ENCODE measurements around the gene ABHD14A.

Gene ABHD14A

DNA sequence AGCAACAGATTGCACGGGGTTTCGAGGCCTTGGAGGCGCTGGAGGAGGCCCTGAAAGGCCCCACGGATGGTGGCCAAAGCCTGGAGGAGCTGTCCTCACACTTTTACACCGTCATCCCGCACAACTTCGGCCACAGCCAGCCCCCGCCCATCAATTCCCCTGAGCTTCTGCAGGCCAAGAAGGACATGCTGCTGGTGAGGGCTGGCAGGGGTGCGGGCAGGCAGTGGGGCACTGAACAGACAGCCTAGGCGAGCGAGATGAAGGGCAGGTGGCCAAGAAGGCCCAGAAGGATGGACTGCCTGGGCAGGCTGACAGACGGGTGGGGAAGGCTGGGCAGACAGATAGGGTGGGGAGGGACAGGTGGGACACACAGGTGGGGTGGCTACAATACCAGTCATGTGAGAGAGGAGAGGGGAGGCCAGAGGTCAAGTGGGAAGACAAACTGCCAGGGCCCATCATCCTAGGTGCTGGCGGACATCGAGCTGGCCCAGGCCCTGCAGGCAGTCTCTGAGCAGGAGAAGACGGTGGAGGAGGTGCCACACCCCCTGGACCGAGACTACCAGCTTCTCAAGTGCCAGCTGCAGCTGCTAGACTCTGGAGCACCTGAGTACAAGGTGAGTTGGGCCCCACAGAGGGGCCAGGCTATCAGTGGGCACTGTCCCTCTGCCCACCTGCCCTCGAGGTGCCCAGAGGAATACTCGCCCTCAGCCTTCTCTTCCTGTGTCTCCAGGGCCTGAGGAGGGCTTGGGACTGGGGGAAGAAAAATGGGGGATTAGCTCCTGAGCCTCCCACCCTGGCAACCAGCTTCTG lies 29.6 kb upstream of the ABHD14A start:
- DNase-seq (ENCODE audit: low read depth), result no peak
- no peak overlapping the region for H3K4me3 ChIP-seq (ENCODE audit: control insufficient read depth, low read depth, low read length)
- TF ChIP-seq, protein P1, sequence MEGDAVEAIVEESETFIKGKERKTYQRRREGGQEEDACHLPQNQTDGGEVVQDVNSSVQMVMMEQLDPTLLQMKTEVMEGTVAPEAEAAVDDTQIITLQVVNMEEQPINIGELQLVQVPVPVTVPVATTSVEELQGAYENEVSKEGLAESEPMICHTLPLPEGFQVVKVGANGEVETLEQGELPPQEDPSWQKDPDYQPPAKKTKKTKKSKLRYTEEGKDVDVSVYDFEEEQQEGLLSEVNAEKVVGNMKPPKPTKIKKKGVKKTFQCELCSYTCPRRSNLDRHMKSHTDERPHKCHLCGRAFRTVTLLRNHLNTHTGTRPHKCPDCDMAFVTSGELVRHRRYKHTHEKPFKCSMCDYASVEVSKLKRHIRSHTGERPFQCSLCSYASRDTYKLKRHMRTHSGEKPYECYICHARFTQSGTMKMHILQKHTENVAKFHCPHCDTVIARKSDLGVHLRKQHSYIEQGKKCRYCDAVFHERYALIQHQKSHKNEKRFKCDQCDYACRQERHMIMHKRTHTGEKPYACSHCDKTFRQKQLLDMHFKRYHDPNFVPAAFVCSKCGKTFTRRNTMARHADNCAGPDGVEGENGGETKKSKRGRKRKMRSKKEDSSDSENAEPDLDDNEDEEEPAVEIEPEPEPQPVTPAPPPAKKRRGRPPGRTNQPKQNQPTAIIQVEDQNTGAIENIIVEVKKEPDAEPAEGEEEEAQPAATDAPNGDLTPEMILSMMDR (conservative IDR thresholded peaks at IDR 0.05; ENCODE audit: control insufficient read depth, insufficient read depth, low read depth, low read length), result no peak

DNA sequence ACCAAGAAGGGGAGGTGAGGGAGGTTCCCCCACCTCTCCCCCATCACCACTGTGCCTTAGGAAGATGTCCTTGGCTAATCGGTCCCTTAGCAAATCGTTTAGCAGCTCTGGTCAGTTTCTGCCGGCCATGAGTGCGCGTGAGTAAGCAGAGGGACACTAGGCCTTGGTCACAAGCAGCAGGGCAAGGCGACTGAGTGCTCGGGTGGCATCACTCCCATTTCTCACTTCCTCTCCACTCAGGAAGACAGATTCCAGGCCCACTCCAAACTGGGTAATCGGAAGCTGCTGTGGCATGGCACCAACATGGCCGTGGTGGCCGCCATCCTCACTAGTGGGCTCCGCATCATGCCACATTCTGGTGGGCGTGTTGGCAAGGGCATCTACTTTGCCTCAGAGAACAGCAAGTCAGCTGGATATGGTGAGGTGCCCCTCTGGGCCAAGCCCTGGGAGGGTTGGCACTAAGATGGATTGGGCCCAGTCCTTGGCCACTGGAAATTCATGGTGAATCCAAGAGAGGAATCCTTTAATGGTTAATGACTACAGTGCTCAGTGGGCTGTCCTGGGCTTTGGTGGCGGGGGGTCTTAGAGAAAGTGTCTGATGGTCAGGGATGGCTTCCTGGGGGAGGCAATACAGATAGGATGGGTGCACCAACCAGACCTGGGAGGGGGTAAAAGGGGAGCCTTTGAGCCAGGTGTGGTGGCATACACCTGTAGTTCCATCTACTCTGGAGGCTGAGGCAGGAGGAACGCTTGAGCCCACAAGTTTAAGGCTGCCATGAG lies 28.7 kb upstream of the ABHD14A start:
- H3K4me3 ChIP-seq (ENCODE audit: control insufficient read depth, low read depth, low read length), result no peak overlapping the region
- TF ChIP-seq, protein P1 (conservative IDR thresholded peaks at IDR 0.05; ENCODE audit: control insufficient read depth, insufficient read depth, low read depth, low read length), result no peak
- no peak for DNase-seq (ENCODE audit: low read depth)

DNA sequence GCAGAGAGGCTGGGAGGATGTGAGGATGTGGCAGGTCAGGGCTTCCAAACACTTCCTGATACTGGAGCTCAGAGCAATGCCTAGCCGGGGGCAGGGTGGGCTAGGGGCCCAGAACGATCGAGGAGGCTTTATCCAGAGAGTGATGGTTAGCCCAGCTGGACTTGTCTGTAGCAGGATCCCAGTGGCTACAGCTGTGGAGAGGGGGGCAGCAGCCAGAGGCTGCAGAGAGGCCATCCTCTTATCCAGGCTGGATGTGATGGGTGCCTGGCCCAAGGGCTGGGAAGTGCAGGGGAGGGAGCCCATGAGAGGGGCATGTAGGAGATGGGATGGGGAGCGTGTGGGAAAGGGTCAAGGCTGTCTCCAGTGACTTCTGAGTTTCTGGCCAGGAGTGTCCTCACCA lies 28.1 kb upstream of the ABHD14A start:
- no peak for DNase-seq (ENCODE audit: low read depth)
- TF ChIP-seq, protein P1 (conservative IDR thresholded peaks at IDR 0.05; ENCODE audit: control insufficient read depth, insufficient read depth, low read depth, low read length), result no peak
- no peak overlapping the region for H3K4me3 ChIP-seq (ENCODE audit: control insufficient read depth, low read depth, low read length)

DNA sequence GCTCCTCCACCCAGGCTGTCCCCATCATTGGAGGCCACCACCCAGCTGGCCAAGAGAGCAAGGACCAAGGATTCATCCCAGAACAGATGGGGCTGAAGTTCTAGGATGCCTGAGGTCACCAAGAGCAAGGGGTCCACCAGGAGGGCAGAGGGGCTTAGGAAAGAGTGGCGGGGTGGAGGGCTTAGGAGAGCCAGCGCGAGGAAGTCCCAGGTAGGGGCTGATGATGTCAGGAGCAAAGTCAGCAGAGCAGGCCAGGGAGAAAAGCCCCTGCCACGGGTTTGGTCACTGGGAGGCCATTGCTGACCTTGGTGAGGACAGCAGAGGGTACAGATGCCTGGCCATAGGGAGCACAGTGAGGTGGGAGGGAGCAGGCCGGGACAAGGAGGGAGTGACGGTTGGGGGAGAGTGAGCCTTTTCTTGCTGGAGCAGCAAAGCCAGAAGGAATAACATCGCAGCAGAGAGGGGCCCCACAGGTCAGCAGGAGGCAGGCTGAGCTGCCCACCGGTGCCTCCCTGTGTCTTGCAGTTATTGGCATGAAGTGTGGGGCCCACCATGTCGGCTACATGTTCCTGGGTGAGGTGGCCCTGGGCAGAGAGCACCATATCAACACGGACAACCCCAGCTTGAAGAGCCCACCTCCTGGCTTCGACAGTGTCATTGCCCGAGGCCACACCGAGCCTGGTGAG lies 27.5 kb upstream of the ABHD14A start:
- H3K4me3 ChIP-seq (ENCODE audit: control insufficient read depth, low read depth, low read length), result no peak overlapping the region
- TF ChIP-seq, protein P1 (conservative IDR thresholded peaks at IDR 0.05; ENCODE audit: control insufficient read depth, insufficient read depth, low read depth, low read length), result no peak
- DNase-seq (ENCODE audit: low read depth), result no peak

DNA sequence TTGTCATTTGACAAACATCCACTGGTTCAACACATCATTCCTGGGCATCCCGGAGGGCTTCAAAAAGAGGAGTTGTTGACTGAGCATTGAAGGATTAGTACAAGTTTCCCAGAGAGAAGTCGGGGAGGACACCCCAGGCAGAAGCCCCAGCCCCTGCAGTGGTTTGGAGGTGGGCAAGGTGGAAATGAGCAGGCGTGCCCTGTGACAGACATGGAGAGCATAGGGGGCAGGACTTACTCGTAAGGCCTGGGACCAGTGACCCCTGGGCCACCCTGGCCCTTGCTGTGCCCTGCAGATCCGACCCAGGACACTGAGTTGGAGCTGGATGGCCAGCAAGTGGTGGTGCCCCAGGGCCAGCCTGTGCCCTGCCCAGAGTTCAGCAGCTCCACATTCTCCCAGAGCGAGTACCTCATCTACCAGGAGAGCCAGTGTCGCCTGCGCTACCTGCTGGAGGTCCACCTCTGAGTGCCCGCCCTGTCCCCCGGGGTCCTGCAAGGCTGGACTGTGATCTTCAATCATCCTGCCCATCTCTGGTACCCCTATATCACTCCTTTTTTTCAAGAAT lies 26.8 kb upstream of the ABHD14A start:
- DNase-seq (ENCODE audit: low read depth), result no peak
- TF ChIP-seq, protein P1 (conservative IDR thresholded peaks at IDR 0.05; ENCODE audit: control insufficient read depth, insufficient read depth, low read depth, low read length), result no peak
- no peak overlapping the region for H3K4me3 ChIP-seq (ENCODE audit: control insufficient read depth, low read depth, low read length)

DNA sequence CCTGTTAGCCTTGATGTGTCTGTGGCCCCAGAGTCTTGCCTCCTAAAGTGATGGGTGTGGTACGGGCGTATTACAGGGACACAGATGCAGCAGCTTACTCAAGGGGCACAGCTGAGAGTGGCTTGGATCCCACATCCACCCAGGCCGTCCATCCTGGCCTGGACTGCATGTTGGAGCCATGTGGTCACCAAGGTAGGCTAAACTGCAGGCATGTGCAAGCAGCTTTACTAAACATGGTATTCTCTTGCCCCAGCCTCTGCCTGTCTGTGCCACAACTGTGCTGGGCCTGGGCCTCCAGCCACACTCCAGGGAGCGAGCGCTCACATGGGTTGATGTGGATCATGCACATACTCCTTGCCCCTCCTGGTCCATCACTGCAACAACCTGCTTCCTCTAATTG lies 25.7 kb upstream of the ABHD14A start:
- TF ChIP-seq, protein P1 (conservative IDR thresholded peaks at IDR 0.05; ENCODE audit: control insufficient read depth, insufficient read depth, low read depth, low read length), result no peak
- no peak for DNase-seq (ENCODE audit: low read depth)
- H3K4me3 ChIP-seq (ENCODE audit: control insufficient read depth, low read depth, low read length), result no peak overlapping the region
